Upper lobe of right lung (tissue), 1 donor: ENCODE results near the gene CLEC11A. TPM values are rescaled to one million over a fixed set of nuclear protein-coding genes. Genes with fewer than 3 reads are reported as not detected.

Source experiments
- ATAC-seq: fragments of 200-7000 bp; cut with Tn5 transposase; one replicate; pipeline ENCODE4 v1.9.1; 2020; ENCODE audit warnings: mild to moderate bottlenecking, moderate library complexity
- DNase-seq: peaks from one replicate; pipeline ENCODE4 v3.0.0-alpha.2; 2020
- H3K27ac ChIP-seq: fragments of 200-600 bp; one replicate; pipeline ENCODE4 v1.8.0; 2022
- H3K27me3 ChIP-seq: fragments of 200-600 bp; one replicate; pipeline ENCODE4 v1.8.0; 2022; ENCODE audit warnings: mild to moderate bottlenecking
- H3K36me3 ChIP-seq: fragments of 200-600 bp; one replicate; pipeline ENCODE4 v1.8.0; 2022
- H3K4me1 ChIP-seq: fragments of 200-600 bp; one replicate; pipeline ENCODE4 v1.8.0; 2022
- H3K4me3 ChIP-seq: fragments of 200-600 bp; one replicate; pipeline ENCODE4 v1.8.0; 2022; ENCODE audit warnings: mild to moderate bottlenecking
- H3K9me3 ChIP-seq: fragments of 200-600 bp; one replicate; pipeline ENCODE4 v1.8.0; 2022
- CTCF ChIP-seq: fragments of 200-600 bp; IDR thresholded peaks from one replicate; pipeline ENCODE4 v1.8.0; 2022; ENCODE audit warnings: antibody characterized with exemption
- intact Hi-C: fragments of 100-400 bp; cut with DNase I; formaldehyde crosslinking; loops from one replicate; pipeline ENCODE4 v1.11.0; 2022
- long read RNA-seq: library from polyadenylated mRNA; unstranded; transcript quantifications from one replicate; pipeline ENCODE4 v2.0.0, GENCODE V29; 2021
- total RNA-seq: library from RNA; stranded (reverse); fragmentation: NEBNext Ultra II Directional; extraction: Animal tissue kit (Norgen Biotek cat#: 25700); gene quantifications from one replicate; pipeline ENCODE4 v1.2.1, GENCODE V29; 2021
- donor health status: DM: no; HTN: yes; CAD: no; lungs with severe emphysema.

The CLEC11A gene
- total RNA-seq = 13.3 TPM
- long read RNA-seq, transcript CLEC11A-201 (4 exons, 1,419 nt) = major isoform, 19 of 23 reads
- long read RNA-seq, partial matches to known transcripts = 3 of 23 reads
- long read RNA-seq, other reads (novel, unspliced or antisense) = 1 of 23 reads

GRCh38 chr19:50723069-50723468 lies at the start of gene CLEC11A:
Gene CLEC11A (plus strand): TSS chr19:50723364. CDS start chr19:50723526, 162 bp downstream.
- DNase-seq = no peak

GRCh38 chr19:50676625-50677197 lies 46.5 kb upstream of the CLEC11A start:
- DNase-seq = no peak

More at GRCh38 chr19:50723069-50723468, at the start of gene CLEC11A:
- Histone ChIP-seq H3K36me3 (no peaks in the 10 kb centered on the region), H3K4me1 (peaks cover 8% of the 10 kb centered on the region), H3K9me3 (no peaks in the 10 kb centered on the region), H3K4me3 (peak within 1 kb of the TSS; percentile 64), H3K27ac (peak within 1 kb of the TSS; percentile 65), H3K27me3 (peaks cover 8% of the 10 kb centered on the region)
- no peak for TF ChIP-seq CTCF
- intact Hi-C loops = no loop called here
- no peak for ATAC-seq

GRCh38 chr19:50677636-50678035 lies 45.5 kb upstream of the CLEC11A start:
- no peaks in the 10 kb centered on the region for H3K36me3 ChIP-seq
- DNase-seq = no peak
- no peaks in the 10 kb centered on the region for H3K9me3 ChIP-seq
- intact Hi-C loops = no loop called here
- no peaks in the 10 kb centered on the region for H3K4me1 ChIP-seq
- ATAC-seq = no peak
- H3K27me3 ChIP-seq = peaks cover 4% of the 10 kb centered on the region
- no peak for TF ChIP-seq CTCF
- no peak overlapping the region for H3K4me3 ChIP-seq
- no peak overlapping the region for H3K27ac ChIP-seq

More at GRCh38 chr19:50676625-50677197, 46.5 kb upstream of the CLEC11A start:
- intact Hi-C loops = no loop called here
- Histone ChIP-seq H3K4me1 (no peaks in the 10 kb centered on the region), H3K9me3 (no peaks in the 10 kb centered on the region), H3K27ac (no peak overlapping the region), H3K27me3 (peaks cover 4% of the 10 kb centered on the region), H3K4me3 (no peak overlapping the region), H3K36me3 (no peaks in the 10 kb centered on the region)
- ATAC-seq = no peak
- no peak for TF ChIP-seq CTCF

- DNase-seq (no peak), ATAC-seq (no peak)
- TF ChIP-seq CTCF = no peak
- Histone ChIP-seq H3K27ac (no peak overlapping the region), H3K27me3 (peaks cover 4% of the 10 kb centered on the region), H3K9me3 (no peaks in the 10 kb centered on the region), H3K4me1 (no peaks in the 10 kb centered on the region), H3K4me3 (no peak overlapping the region), H3K36me3 (no peaks in the 10 kb centered on the region)
- intact Hi-C loops = no loop called here
These were observed 44.8 kb upstream of the CLEC11A start for GRCh38 chr19:50678323-50678722.

- peak; percentile 89 for DNase-seq
- ATAC-seq = peak; percentile 95
- H3K27me3 ChIP-seq = peaks cover 8% of the 10 kb centered on the region
These were observed 43.7 kb upstream of the CLEC11A start for GRCh38 chr19:50679177-50680125.

More at GRCh38 chr19:50679177-50680125, 43.7 kb upstream of the CLEC11A start:
- Histone ChIP-seq H3K36me3 (no peaks in the 10 kb centered on the region), H3K4me1 (no peaks in the 10 kb centered on the region), H3K4me3 (no peak overlapping the region), H3K9me3 (no peaks in the 10 kb centered on the region), H3K27ac (no peak overlapping the region)
- intact Hi-C loops = no loop called here
- no peak for TF ChIP-seq CTCF
